Fibroblast of villous mesenchyme (primary cell): ENCODE results near the gene DLGAP4. TPM values are rescaled to one million over a fixed set of nuclear protein-coding genes. Genes with fewer than 3 reads are reported as not detected.

Experiments used
- DNase-seq: peaks from one replicate; pipeline ENCODE4 v3.0.0-alpha.2; 2010; ENCODE audit warnings: low read depth
- H3K4me3 ChIP-seq: 2 replicates; pipeline ENCODE4 v1.5.1; 2011; ENCODE audit warnings: low read depth, mild to moderate bottlenecking, low read length
- CTCF ChIP-seq: IDR thresholded peaks from 2 replicates; pipeline ENCODE4 v1.5.1; 2012; ENCODE audit warnings: low read depth, mild to moderate bottlenecking, low read length; ENCODE audit not compliant: insufficient read depth
- total RNA-seq: library from RNA; depleted of rRNA; stranded (reverse); fragments of >200 nt; gene quantifications from 2 replicates; pipeline ENCODE4 v1.2.3, GENCODE V29; 2012

DLGAP4 gene
- total RNA-seq, 1 donor, result 15.5 TPM

GRCh38 chr20:36320261-36320897 lies 14.2 kb downstream of the DLGAP4 start:
- TF ChIP-seq CTCF, result no peak
- no peak for DNase-seq
- no peak overlapping the region for H3K4me3 ChIP-seq

- TF ChIP-seq CTCF, result no peak
- DNase-seq, result no peak
- no peak overlapping the region for H3K4me3 ChIP-seq
Measured at GRCh38 chr20:36320898-36321695, 15.0 kb downstream of the DLGAP4 start.

GRCh38 chr20:36322131-36322530 lies 16.0 kb downstream of the DLGAP4 start:
- no peak overlapping the region for H3K4me3 ChIP-seq
- no peak for TF ChIP-seq CTCF
- no peak for DNase-seq

- no peak for TF ChIP-seq CTCF
- no peak overlapping the region for H3K4me3 ChIP-seq
- no peak for DNase-seq
Measured at GRCh38 chr20:36330091-36330490, 24.0 kb downstream of the DLGAP4 start.

GRCh38 chr20:36331209-36331608 lies 25.1 kb downstream of the DLGAP4 start:
- H3K4me3 ChIP-seq, result no peak overlapping the region
- TF ChIP-seq CTCF, result no peak
- no peak for DNase-seq

GRCh38 chr20:36333841-36334240 lies 27.7 kb downstream of the DLGAP4 start:
- no peak for TF ChIP-seq CTCF
- no peak overlapping the region for H3K4me3 ChIP-seq
- DNase-seq, result no peak
